Type B pancreatic cell (in vitro differentiated cells): Measurements from ENCODE around the gene ZNF362. TPM values are rescaled to one million over a fixed set of nuclear protein-coding genes. Genes with fewer than 3 reads are reported as not detected.

Experiments used
- DNase-seq: peaks from one replicate; pipeline ENCODE4 v3.0.0; 2021; ENCODE audit warnings: mixed read lengths; ENCODE audit not compliant: unreplicated experiment; ENCODE audit errors: extremely low spot score
- H3K27ac Mint-ChIP-seq: 2 replicates; pipeline ENCODE4 v1.8.0; 2021; ENCODE audit warnings: mild to moderate bottlenecking, mixed read lengths
- H3K27me3 Mint-ChIP-seq: 2 replicates; pipeline ENCODE4 v1.8.0; 2021; ENCODE audit warnings: mixed read lengths
- H3K36me3 Mint-ChIP-seq: 2 replicates; pipeline ENCODE4 v1.8.0; 2021; ENCODE audit warnings: mixed read lengths
- H3K4me1 Mint-ChIP-seq: one replicate; pipeline ENCODE4 v1.8.0; 2021; ENCODE audit warnings: mixed read lengths; ENCODE audit not compliant: unreplicated experiment
- H3K4me3 Mint-ChIP-seq: 2 replicates; pipeline ENCODE4 v1.8.0; 2021; ENCODE audit warnings: mild to moderate bottlenecking, mixed read lengths
- H3K9me3 Mint-ChIP-seq: 2 replicates; pipeline ENCODE4 v1.8.0; 2021; ENCODE audit warnings: mixed read lengths
- total RNA-seq: library from RNA; stranded (reverse); gene quantifications from 2 replicates; pipeline ENCODE4 v1.2.1, GENCODE V29; 2021; ENCODE audit warnings: low replicate concordance
- TF ChIP-seq, protein P1 (sequence below): fragments of 200-600 bp; sonication (generic); conservative IDR thresholded peaks from 2 replicates; pipeline ENCODE4 v1.5.0; 2021; ENCODE audit warnings: antibody characterized with exemption, mild to moderate bottlenecking

Gene ZNF362
- total RNA-seq, 1 donor from 2014 or later, result 66.5 TPM

DNA sequence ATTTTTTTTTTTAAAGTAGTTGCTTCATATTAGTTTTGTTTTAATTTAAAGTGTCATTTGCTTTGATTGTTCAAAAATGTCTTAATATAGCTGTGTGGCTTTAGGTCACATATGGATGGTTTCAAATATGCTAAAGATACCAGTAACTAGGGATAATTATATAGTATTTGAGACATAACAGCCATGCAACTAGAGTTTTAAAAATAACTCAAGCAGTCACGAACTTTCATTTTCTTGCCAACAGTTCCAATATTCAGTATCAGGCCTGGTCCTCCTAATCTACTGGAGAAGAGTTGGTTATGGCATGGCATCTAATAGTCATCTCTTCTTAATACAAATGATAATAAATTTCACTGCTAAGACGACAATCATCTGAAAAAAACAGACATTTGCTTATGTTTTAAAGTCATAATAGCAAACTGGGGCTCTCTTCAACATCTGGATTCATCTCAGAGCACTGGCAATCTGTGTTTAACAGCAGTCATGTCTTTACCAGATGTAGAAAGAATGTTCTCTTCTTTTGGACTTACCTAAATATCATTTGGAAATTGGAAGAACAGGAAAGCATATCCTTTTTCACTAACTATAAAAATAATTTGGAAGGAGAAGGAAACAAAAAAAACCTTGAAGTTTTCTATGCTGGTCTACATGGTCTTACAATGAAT is 88.7 kb downstream of the ZNF362 start:
- TF ChIP-seq, protein P1, sequence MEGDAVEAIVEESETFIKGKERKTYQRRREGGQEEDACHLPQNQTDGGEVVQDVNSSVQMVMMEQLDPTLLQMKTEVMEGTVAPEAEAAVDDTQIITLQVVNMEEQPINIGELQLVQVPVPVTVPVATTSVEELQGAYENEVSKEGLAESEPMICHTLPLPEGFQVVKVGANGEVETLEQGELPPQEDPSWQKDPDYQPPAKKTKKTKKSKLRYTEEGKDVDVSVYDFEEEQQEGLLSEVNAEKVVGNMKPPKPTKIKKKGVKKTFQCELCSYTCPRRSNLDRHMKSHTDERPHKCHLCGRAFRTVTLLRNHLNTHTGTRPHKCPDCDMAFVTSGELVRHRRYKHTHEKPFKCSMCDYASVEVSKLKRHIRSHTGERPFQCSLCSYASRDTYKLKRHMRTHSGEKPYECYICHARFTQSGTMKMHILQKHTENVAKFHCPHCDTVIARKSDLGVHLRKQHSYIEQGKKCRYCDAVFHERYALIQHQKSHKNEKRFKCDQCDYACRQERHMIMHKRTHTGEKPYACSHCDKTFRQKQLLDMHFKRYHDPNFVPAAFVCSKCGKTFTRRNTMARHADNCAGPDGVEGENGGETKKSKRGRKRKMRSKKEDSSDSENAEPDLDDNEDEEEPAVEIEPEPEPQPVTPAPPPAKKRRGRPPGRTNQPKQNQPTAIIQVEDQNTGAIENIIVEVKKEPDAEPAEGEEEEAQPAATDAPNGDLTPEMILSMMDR, result no peak
- Mint-ChIP-seq H3K27me3 (no peaks in the 10 kb centered on the region), H3K9me3 (no peaks in the 10 kb centered on the region), H3K27ac (no peak overlapping the region), H3K36me3 (peaks cover 24% of the 10 kb centered on the region), H3K4me3 (peak overlapping the region; percentile 15), H3K4me1 (peaks cover 65% of the 10 kb centered on the region)
- DNase-seq, result no peak

DNA sequence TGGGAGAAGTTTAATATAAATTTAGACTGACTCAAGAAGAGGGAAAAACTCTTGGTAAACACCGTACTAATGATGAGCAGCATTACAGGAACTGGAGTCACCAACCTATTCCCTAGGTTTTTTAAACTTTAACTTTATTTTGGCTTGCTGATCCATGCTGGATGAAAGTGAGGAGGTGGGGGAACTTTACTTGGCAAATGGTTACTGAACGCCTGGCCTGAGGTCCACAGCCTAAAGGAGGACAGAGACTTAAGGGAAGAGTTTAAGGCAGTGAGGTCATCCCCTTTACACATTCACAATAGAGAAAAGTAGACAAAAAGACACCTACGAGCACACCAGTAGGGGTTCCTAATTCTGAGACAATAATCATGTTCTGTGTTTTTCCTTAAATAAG is 90.2 kb downstream of the ZNF362 start:
- DNase-seq, result no peak
- H3K4me3 Mint-ChIP-seq, result peak overlapping the region; percentile 92
- TF ChIP-seq, protein P1, result no peak
- H3K27me3 Mint-ChIP-seq, result no peaks in the 10 kb centered on the region
- H3K9me3 Mint-ChIP-seq, result no peaks in the 10 kb centered on the region
- H3K27ac Mint-ChIP-seq, result peak overlapping the region; percentile 89
- peaks cover 19% of the 10 kb centered on the region for H3K36me3 Mint-ChIP-seq
- H3K4me1 Mint-ChIP-seq, result peaks cover 65% of the 10 kb centered on the region

DNA sequence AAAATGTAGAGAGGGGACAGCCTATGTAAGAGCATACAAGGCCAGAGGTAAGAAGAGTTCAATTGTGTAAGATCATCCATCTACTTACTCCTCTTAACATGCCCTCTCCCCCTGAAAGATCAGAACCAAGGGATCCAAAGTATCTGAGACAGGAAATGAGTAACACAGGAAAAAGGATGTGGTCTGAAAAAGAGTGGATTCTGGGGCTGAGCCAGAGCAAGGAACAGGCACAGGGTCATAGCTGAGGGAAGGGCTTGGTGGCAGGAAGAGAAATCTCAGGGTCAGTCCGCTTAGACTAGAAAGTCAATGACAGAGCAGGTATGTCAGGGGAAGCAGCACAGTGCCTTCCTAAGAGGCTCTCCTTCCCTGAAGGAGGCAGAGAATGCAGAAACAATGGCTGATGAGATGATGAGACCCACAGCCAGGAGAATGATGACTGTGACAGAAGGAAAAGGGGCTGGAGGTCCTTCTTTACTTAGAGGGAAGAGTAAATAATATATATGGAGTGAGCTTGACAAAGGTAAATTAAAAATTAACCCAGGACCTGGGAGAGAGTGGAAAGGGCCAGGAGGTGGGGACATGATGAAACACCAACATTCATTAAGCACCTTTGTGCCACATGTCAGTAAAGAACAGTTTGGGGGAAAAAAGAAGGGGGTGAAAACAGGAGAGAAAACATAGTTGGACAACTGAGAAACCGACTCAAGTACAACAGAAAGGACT is 90.8 kb downstream of the ZNF362 start:
- H3K27ac Mint-ChIP-seq, result peak overlapping the region; percentile 89
- H3K36me3 Mint-ChIP-seq, result peaks cover 19% of the 10 kb centered on the region
- peaks cover 65% of the 10 kb centered on the region for H3K4me1 Mint-ChIP-seq
- DNase-seq, result no peak
- H3K27me3 Mint-ChIP-seq, result no peaks in the 10 kb centered on the region
- H3K4me3 Mint-ChIP-seq, result peak overlapping the region; percentile 92
- TF ChIP-seq, protein P1, result no peak
- H3K9me3 Mint-ChIP-seq, result no peaks in the 10 kb centered on the region

DNA sequence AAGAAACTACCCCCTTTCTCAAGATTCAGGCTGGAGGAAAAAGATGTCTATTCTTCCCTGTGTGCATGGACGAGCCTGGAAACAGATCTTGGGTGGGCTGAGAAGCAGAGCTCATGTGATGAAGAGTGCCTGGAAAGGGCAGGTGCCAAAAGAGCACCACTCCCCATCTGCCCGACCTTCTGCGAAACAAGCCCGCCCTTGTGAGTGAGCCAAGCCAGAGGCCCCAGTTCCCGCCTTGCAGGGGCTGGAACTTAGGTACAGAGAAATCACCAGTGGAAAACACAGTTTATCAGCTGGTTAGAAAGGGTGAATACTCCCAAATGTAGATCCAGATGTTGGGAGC is 91.3 kb downstream of the ZNF362 start:
- H3K27ac Mint-ChIP-seq, result peak overlapping the region; percentile 89
- DNase-seq, result no peak
- peaks cover 19% of the 10 kb centered on the region for H3K36me3 Mint-ChIP-seq
- peaks cover 65% of the 10 kb centered on the region for H3K4me1 Mint-ChIP-seq
- TF ChIP-seq, protein P1, result no peak
- peak overlapping the region; percentile 92 for H3K4me3 Mint-ChIP-seq
- H3K27me3 Mint-ChIP-seq, result no peaks in the 10 kb centered on the region
- H3K9me3 Mint-ChIP-seq, result no peaks in the 10 kb centered on the region

DNA sequence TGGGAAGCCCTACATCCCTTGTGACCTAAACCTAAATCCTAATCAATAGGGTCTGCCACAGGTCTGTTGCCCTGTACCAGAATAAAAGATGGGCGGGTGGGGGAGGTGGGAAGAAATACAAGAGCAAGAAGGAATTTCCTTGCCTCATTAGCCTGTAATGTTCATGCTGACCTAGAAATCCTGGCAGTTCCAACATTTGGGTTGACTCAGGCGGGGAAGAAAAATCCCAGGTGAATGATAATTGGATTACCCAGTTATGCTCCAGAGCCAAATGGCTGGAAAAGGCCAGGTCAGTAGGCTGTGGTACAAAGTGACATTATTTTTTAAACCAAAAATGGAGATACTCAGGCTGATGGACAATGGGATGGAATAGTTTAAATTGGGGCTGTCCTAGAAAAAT is 91.9 kb downstream of the ZNF362 start:
- H3K9me3 Mint-ChIP-seq, result no peaks in the 10 kb centered on the region
- peak overlapping the region; percentile 92 for H3K4me3 Mint-ChIP-seq
- peaks cover 19% of the 10 kb centered on the region for H3K36me3 Mint-ChIP-seq
- H3K27ac Mint-ChIP-seq, result peak overlapping the region; percentile 89
- DNase-seq, result no peak
- H3K27me3 Mint-ChIP-seq, result no peaks in the 10 kb centered on the region
- H3K4me1 Mint-ChIP-seq, result peaks cover 67% of the 10 kb centered on the region
- TF ChIP-seq, protein P1, result no peak
